ENCODE data around the gene EYS. TPM values are rescaled to one million over a fixed set of nuclear protein-coding genes. Genes with fewer than 3 reads are reported as not detected.
"Not testable (repeated sequence)": the region's sequence is repeated elsewhere in the genome, so short reads cannot be mapped to it uniquely, and the experiment has no call there.

EYS gene
- total RNA-seq, 1 donor from 2014 or later = not detected

DNA sequence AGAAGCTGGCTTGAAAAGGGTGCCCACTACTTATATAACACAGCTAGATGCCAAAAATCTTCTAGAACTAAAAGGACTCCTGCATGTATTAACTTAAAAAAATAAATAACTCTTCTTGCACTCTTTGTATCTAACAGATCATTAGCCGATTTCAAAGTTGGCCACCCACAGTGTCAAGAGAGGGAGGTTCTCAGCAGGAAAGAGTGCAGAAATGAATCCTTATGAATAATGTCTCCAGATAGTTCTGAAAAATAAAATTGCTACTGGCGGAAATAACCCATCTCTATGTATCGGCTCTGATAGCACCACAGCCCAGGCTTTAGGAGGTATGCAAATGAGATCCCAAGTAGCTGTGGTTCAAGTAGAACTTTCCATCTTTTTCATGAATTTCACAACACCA is 1838.7 kb downstream of the EYS start:
- no peak for DNase-seq (ENCODE audit: low read depth)

DNA sequence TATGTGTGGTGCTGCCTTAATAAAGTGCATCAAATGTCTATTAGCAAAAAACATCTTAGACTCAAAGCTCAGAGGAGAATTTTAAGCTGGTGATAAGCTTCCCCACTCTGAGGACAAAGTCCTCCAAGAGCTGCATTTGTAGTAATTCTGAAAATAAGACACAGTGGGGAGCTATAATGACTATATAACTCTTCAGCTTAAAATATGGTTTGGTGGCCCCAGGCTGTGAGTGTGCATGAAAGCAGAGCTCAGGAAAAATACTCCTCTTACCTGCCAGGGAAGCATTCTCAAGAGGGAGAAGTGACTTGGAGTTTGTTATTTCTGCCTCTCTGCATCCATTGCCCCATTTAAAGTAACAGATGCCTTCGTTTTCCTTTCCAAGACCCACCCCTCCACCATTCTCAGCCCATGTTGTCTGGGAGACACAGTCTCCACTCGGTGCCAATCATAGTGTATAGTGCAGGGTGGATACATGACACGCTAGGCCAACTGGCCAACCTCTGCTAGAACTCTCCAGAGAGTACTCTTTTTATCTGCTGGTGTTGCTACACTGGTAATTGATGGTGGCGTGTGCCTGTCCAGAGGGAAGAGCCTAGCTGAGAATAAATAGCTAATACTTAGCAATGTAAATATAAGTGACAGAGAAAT is 1842.2 kb downstream of the EYS start:
- DNase-seq (ENCODE audit: low read depth) = no peak

DNA sequence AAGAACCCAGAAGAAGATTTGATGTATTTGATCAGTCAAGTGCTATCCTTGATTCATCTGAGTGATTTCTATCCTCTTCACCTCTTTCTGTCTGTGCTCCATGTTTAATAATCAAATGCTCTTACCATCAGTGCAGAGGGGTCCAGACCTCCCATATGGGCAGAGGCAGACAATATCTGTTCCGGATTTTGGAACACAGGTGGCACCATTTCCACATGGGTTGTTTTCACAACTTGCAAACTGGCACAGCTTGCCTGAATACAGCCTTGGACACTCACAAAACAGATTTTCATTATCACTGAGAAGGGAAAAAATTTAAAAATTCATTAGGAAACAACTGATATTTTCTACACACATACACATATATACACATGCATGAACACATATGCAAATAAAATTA is 1843.0 kb downstream of the EYS start:
- DNase-seq (ENCODE audit: low read depth) = no peak

DNA sequence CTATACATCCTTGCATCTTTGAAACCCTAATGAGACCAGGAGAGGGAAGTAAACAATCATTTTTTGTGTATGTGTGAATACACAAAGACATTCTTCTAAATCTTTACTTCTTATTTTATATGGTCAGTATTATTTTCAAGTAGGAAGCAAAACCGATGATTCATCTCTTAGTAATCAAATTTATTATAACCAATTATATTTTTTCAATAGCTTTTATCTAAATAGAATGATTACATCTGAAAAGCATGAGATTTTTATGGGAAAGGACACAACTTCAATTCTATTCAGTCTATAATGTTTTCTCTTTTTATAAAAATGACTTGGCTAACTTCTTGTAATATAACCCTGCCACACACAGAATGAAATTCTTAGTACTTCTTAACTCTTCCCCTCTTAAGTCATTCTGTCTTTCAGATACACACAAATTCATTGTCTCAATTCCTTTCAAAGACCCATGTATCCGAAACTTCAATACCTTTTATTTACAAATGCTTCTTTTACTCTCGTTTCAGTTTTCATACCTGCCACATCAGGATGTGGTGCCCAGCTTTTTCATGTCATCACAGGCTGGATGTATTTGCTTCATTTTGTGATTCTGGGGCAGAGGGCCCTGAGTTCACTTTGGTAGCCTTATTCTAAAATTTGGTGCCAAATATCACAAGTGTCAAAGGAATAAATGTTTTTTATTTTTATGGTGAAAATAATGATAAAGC is 1844.4 kb downstream of the EYS start:
- DNase-seq (ENCODE audit: low read depth) = no peak

DNA sequence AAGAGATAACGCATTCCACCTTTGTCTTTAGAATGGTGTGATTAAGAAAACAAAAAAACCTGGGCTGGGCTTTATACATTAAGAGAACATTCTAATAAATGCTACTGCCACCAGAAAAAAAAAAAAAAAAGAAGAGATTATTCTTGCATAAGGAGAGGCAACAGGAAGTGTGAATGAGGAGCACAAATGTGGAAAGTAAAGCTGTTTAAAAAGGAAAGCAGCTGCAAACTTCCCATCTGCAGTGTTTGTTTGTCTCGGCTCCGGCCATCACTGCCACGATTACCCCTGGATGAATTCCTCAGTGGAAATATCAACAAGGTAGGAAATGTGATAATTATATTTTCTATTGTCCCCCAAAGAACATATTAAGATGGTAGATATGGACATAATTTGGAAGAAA is 1847.5 kb downstream of the EYS start:
- peak; percentile 13 for DNase-seq (ENCODE audit: low read depth)

DNA sequence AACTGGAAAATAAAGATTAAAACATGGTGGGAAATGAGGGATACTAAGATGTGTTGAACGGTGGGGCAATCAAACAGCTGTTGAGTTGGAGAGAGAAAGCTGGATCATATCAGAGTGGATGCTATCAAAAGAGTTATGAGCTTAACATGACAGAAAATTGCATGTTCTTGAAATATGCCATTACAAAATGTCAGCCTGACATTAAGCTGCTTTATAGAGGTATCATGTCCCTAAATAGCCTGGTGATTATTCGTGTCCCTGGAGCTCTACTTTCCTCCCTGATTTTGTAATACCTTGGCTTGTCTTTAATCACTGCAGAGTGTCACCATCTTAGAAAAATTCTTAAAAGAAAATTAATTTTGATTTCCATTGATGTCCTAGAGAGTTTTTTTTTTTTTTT is 1848.3 kb downstream of the EYS start:
- no peak for DNase-seq (ENCODE audit: low read depth)

DNA sequence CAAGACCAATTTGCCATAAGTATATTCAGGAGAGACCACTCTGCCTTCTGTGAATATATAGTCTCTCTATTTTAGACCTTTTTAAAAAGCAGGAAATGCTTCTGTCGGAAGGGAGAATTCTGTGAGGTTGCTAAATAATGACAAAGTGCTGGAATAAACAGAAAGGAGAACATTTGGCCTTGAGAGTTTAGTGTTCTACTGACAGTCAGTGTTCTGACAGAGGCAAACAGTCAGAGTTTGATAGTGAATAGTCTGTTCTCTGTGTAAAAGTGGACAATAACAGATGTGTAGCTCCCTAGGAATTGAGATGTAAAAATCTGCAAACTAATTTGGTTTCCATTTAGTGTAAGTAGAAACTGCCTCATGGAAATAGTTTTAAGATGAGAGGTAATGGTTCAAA is 1850.8 kb downstream of the EYS start:
- no peak for DNase-seq (ENCODE audit: low read depth)

DNA sequence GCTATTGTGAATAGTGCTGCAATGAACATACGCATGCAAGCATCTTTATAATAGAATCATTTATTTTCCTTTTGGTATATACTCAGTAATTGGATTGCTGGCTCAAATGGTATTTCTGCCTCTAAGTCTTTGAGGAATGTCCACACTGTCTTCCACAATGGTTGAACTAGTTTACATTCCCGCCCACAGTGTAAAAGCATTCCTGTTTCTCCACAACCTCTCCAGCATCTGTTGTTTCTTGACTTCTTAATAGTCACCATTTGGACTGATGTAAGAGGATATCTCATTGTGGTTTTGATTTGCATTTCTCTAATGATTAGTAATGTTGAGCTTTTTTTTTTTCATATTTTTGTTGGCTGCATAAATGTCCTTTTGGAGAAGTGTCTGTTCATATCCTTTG is 1862.7 kb downstream of the EYS start:
- peak; percentile 55 for DNase-seq (ENCODE audit: low read depth)

DNA sequence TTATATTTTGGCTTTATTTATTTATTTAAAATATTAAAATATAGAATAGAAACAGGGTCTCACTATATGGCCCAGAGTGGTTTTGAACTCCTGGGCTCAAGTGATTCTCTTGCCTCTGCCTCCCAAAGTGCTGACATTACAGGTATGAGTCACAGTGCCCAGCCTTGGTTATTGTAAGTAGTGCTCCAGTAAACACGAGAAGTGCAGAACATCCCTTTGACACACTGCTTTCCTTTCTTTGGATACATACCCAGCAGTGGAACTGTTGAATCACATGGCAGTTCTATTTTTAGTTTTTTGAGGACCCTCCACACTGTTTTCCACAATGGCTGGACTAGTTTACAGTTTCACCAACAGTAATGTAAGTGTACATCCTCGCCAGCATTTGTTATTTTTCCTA is 1867.5 kb downstream of the EYS start:
- DNase-seq (ENCODE audit: low read depth) = peak; percentile 39

DNA sequence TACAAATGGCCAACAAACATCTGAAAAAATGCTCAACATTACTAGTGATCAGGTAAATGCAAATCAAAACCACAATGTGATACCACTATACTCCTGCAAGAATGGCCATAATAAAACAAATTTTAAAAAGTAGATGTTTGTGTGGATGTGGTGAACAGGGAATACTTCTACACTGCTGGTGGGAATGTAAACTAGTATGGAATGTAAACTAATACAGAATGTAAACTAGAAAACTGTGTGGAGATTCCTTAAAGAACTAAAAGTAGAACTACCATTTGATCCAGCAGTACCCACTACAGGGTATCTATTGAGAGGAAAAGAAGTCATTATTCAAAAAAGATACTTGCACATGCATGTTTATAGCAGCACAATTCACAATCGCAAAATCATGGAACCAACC is 1878.3 kb downstream of the EYS start:
- DNase-seq (ENCODE audit: low read depth) = not testable (repeated sequence)

DNA sequence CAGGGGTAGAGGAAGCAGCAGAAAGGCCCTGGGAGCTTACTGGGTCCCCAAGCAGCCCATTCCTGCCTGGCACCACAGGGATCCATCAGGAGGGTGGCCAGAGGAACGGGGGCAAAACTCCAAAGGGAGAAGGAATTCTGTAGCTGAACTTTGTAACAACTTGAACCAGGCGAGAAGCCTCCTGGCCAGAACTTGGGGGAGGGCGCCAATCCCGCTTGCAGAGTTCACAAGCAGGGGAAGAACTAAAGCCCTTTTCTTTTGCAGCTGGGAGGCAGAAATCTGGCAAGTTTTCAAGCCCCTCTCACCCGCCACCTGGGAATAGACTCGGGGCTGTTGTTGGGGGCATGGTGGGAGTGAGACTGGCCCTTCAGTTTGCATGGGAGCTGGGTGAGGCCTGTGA is 1882.3 kb downstream of the EYS start:
- DNase-seq (ENCODE audit: low read depth) = no peak

DNA sequence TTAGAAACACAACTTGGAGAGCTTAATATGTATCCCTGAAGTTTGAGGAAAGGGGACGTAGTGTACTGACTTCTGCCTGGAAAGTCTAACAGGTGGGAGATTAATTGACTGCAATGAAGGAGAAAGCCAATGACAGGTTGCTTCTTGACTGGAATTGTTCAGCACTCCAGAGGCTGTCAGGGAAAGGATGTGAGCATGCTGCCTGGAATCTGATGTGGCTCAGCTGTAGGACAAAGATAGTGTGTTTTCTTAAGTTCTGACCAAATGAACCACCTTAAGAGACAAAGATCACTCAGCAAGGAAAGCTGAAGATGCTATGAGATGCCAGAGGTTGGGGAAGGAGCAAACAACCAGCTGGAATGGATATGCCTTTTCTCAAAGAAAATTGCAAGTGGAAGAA is 1885.6 kb downstream of the EYS start:
- DNase-seq (ENCODE audit: low read depth) = peak; percentile 15

DNA sequence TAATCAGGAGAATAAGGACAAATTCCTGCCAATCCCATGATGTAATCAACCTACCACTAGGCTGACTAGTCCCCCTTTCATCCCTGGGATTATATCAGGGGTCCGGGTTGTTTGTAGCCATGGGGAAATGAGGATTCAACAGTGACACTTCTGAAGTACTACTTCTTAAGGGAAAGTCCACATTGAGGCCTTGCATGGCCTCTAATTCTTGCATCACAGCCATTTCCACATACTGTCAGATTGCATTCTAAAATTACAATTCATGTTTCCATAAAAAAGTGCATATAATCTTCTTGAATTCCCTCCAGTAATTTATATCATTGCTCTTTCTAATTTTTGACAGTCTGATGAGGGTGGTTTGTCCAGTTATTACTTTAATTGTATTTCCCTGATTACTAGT is 1887.2 kb downstream of the EYS start:
- no peak for DNase-seq (ENCODE audit: low read depth)

DNA sequence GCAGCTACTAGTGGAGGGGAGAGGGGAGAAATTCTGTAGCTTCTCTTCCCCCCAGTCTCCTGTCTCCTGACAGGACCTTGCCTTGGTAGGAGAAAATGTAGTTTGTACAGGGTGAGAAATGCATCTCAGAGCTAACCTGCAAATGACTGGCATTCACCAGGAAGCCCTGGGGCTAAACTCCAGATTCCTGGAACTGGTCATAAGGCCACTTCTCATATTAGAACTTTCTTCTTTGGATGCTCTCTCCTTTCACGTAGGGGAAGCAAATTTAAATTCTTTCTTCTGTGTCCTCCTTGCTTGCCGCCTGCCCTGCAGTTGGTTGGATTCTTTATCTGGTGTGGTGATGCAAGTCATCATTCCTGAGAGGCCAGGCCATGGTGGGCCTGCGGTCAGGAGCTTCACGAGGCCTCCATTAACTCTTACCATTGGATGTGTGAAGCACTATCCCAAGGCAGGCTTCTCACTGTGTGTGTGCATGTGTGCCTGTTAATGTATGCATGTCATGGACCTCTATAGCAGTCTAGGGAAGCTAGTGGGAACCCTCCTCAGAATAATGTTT is 1889.5 kb downstream of the EYS start:
- peak; percentile 35 for DNase-seq (ENCODE audit: low read depth)

DNA sequence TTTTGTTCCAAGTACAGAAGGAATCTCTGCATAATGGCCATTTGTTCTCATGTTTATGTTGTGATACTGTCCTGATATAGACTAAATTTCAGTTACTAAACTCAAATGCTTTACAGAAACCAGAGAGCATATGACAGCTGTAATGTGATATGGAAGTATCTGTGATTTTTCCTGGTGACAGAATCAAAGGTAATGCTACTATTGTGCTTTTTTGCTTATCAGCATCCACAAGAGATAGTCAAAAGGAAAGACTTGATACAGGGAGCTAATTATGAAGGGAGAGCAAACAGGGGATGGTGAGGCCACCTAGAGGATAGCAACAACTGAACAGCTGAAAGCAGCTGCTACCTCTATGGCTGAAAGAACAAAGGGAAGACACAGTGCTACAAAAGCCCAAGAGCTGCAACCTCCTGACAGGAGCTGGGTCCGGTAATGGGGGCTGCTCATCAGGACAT is 1890.0 kb downstream of the EYS start:
- DNase-seq (ENCODE audit: low read depth) = peak; percentile 66

DNA sequence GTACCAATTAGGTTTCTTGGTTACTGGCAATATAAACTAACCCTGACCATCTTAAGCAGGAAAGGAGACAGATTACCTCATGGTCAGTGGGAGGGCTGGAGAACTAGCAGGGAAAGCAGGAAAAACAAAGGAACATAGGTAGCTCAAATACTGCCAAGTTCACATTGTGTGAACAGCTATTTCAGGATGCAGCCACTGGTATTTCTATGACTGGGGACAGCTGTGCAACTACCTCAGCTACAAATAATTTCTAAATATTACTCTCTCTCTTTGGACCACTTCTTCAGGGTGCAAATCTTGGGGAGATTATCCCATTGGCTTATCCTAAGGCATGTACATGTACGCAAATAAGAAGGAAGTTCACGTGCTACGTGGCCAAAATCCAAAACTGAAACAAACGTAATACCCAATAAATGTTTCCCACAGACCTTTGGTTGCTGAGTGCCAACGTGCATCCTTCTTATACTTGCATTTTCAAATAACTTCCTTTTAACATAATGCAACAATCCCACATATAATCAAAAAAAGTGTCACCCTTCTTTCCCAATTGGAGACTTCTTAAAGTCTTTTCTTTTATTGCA is 1890.5 kb downstream of the EYS start:
- DNase-seq (ENCODE audit: low read depth) = peak; percentile 71

DNA sequence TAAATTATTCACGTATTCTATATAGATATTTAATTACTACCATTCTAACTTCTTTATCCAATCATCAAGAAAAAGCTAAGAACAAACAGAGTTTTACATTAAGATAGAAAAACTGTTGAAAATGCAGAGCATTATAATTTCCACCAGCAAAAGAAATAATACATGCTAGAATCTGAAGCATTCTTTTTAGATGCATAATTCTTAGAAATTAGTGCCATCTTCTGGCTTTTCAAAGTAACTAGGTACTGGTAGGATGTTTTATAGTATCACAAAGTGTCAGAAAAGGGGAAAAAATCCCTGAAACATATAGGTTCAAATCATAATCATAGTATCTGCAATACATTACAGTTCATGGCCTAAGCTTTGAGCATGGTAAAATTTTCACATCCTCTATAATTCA is 1892.6 kb downstream of the EYS start:
- no peak for DNase-seq (ENCODE audit: low read depth)

DNA sequence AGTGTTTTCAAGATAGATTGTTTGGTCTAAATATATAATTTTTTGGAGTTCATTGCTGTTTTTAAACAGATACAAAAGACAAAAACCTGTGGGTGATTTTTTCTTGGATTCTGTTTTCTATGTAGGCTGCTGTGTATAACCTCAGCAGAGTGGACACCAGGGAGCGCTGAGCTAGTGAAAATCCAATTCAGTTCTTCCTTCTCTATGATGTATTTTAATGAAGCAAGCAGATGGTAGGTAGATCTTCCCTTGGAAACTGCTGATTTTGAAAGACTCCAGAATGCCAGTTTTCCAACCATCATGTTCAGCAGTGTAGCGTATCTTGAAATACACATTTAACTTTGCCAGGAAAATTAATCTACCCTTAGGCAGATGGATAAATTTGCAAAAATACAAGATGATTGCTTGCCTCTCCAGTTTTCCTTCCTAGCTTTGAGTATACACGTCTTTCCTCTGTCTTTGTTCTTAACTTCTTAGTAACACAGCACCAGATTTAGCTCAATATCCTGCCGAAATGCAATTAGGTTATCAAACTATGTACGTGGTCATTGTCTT is 1893.4 kb downstream of the EYS start:
- no peak for DNase-seq (ENCODE audit: low read depth)

DNA sequence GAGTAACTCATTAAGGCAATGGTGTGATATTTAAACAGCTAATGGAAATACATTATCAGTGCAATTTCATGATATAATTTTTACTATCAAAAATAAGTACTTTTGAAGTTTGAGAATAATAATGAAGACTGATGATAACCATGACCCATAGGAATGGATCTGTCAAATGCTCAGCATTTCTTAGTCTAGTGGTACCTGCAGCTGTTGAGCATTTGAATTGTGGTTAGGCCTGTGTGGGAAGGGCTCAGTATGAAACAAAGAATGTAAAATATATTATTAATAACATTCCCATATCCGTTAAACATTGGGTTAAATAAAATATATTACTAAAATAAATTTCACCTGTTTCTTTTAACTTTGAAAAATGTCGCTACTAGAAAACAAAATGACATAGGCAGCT is 1898.5 kb downstream of the EYS start:
- peak; percentile 77 for DNase-seq (ENCODE audit: low read depth)

DNA sequence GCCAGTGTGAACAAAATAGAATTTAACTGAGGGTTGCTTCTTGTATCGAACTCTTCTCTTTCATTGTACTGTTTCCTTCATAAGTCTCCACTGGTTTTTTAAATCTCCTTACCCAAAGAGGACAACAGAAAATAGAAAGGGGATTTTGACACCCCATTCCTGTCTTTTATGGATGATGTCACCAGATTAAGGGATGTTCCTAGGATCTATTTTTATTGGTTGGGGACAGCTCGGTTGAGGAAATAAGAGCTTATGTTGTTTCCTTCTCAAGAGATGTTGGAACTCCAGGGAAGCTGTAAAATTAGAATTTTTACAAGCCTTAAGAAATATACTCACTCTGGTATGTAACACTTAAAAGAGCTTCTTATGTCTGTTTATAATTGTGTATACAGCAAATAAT is 1900.0 kb downstream of the EYS start:
- peak; percentile 74 for DNase-seq (ENCODE audit: low read depth)

DNA sequence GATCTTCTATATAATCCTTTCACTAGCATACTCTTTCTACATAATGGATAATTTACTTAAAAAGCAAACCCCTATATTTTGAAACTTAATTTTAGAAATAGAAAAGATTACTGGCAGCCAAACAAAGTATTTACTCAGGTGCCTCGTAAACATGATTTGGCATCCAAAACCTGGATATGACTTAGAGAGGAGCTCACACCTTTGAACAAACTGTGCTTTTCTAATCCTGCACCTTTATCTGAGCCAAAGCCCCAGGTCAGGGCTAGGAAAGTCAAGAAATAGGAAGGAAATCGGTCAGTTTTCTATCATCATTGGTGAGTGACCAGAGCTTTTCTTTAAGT is 1900.5 kb downstream of the EYS start:
- DNase-seq (ENCODE audit: low read depth) = no peak

All from myocyte (in vitro differentiated cells).